Measurements from ENCODE around the gene TCF23.

- no peak for TF ChIP-seq CTCF (conservative IDR thresholded peaks at IDR 0.05)
- TF ChIP-seq EZH2 (IDR thresholded peaks at IDR 0.05; ENCODE audit: low read depth), result no peak
Observed at GRCh38 chr2:27194538-27195354, 45.9 kb downstream of the TCF23 start.

Data from PC-9 (cell line).